Dedifferentiated amniotic fluid mesenchymal stem cell (primary cell): ENCODE data around the gene TMEM120A.

ENCODE experiments used
- DNase-seq: peaks from one replicate; pipeline ENCODE4 v3.0.0-alpha.2; 2016; ENCODE audit errors: extremely low spot score

Gene TMEM120A

DNA sequence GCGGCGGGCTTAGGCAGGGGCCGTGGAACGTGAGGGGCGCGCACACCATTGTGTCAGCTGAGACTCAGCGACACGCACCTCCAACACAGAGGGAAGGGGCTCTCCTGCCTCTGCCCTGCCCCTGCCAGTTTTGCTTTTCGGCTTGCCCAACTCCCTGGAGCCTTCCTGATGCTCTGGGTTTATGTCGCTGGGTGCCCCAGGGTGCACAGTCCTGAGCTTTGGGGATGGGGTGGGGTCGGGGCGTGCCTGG is 13.3 kb downstream of the TMEM120A start:
- DNase-seq = no peak

DNA sequence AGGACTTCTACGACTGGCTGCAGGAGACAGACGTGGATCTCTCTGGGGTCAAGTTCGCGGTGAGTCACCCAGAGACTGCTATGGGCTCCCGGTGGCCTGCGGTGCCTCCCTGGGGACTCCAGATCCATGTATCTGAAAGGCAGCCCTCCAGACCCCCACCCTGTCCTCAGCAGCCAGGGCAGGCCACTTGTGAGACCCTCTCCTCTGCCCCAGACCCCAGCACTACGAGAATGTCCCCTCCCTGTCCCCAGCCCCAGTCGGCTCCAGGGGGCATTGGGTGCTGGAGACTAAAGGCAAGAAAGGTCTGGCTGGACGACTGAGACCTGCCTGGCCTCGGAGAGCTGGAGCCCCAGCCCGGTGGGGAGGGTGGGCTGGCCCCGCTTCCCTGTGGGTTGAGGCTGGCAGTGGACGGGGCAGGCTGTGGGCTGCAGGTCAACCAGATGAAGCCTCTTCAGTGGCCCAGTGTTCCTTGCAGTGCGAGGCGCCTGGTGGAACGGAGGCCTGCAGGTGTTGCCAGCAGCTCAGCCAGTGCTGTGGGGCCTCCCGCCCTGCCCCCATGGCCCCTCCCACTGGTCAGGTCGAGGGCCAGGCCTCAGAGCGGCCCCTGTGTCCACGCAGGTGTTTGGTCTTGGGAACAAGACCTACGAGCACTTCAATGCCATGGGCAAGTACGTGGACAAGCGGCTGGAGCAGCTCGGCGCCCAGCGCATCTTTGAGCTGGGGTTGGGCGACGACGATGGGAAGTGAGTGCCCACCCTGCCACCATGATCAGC is 13.8 kb downstream of the TMEM120A start:
- DNase-seq = no peak

DNA sequence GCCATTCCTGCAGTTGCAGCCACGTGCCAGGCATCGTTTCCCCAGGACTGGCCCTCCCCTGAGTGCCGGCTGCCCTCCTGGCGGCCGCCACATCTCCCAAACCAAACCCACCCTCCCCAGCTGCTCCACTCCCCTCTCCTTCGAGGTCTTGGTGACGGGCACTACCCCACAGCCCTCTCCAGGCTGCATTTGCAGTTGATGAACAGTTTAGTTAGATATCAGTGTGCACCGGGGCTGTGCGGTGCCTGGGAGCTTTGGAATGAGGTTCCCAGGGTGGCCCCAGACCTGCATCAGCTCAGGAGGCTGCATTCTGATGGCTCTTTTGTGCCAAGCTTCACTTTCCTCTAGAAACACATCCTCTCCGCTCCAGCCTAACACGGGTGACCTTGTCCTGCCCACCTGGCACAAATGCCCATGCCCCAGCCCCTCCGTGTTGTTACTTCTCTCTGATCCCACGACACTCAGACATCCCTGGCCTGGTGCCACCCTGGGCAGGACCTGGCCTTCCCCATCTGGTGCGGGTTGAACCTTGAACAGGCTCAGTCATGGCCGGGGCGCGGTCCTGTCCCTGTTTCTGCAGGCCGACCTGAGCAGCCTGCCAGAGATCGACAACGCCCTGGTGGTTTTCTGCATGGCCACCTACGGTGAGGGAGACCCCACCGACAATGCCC is 14.5 kb downstream of the TMEM120A start:
- DNase-seq = no peak

DNA sequence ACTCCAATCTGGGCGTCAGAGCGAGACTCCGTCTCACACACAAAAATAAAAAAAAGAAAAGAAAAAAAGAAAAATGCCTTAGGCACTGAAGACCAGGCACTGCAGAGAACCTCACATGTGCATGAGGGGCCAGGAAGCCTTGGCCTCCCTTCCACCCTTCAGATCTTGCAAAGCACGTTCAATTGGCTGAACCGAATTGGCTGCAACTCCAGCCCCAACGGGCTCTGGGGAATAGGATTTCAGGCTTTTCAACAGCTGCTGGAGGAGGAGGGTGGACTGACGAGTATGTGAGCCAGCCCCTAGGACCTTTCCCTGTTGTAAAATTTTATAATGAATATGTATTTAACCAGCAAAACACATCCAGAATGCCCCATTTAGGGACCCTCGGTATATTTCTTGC is 16.7 kb downstream of the TMEM120A start:
- DNase-seq = no peak

DNA sequence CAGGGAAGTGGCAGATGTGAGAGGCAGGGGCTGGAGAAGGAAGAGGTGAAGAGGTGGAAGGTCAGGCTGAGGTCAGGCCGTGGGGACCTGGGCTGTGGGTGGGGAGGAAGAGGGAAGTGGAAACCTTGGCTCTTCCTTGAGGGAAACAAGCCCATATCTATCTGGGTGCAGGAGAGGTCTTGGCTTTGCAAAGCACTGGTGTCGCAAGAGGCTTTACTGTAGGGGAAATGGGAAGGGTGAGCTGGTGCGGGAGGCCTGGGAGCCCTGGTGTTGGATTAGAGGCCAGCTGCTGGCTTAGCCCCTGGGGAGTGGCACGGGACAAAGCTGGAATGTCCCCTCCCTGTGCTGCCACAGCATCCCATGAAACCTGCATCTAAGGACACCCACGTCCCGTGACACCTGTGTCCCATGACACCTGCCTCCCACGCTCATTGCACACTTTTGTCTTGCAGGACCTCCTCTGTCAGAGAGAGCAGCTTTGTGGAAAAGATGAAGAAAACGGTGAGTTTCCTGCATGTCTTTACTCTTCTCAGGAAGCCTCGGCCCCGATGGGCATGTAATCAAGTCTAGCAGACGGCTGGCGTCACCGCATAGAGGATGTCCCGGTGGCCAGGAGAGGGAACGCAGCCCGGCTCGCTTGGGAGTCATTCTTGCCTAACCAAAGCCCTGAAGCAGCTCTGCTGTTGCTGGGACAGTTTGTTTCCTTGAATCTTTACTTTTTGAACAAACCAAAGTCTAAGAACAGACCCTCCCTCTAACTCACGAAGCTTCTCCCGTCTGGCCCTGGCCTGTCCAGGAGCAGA is 22.2 kb downstream of the TMEM120A start:
- no peak for DNase-seq

DNA sequence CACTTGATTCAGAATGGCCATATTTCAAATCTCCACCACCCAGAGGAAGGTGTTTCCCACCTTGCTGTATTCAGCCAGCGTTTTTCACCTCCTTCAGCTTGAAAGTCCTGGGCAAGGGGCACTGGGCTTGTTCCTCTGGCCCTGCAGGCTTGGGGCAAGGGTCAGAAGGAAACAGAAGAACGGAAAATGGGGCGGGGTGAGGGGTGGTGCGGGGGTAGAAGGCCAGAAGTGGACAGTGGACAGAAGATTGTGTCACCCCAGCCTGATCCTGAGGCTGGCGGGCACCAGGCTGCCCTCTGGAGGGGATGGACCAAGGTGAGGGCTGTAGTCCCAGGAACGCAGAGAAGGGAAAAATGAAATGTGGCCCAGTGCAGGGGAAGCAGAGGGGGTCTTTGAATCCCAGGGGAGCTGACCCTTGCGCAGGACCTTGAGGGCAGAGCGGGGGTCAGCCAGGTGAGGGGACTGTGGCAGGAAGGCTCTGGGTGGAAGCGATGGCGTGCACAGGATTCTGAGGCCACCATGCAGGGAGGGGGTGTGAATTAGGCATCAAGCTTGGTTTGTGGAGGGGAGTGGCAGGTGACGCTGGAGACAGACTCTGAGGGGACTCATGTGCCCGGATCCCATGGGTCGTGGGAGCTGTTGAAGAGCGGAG is 23.0 kb downstream of the TMEM120A start:
- no peak for DNase-seq

DNA sequence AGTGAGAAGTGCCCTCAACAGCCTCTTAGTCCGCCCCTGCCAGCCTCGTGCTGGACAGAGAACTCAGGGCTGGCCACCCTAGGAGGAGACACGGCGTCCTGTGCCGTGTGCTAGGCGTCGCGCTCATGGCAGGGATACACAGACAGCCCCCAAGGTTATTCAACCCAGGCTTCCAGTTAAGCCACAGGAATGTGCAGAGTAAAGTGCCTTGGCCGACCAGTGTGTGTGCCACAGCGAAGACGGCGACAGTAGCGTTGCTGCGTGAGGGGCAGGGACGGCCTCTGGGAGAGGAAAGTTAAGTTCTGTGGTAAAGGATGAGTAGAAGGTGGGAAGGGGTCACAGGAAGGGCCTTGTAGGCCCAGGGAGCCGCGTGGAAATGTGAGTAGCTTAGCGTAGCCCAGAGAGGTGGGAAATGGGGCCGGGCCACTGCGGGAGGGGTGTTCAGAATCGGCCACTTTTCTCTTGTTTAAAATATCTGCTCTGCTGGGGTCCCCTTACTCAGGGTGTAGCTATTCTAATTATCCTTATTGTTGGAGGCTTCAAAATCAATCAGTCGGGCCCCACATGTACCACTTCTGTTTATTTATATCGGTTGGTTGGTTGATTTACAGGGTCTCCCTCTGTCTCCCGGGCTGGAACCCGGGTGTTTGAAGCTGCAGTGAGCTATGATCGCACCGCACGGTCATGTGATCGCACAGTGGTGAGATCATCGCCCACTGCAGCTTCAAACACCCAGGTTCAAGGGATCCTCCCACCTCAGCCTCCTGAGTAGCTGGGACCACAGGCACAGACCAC is 24.5 kb downstream of the TMEM120A start:
- no peak for DNase-seq

DNA sequence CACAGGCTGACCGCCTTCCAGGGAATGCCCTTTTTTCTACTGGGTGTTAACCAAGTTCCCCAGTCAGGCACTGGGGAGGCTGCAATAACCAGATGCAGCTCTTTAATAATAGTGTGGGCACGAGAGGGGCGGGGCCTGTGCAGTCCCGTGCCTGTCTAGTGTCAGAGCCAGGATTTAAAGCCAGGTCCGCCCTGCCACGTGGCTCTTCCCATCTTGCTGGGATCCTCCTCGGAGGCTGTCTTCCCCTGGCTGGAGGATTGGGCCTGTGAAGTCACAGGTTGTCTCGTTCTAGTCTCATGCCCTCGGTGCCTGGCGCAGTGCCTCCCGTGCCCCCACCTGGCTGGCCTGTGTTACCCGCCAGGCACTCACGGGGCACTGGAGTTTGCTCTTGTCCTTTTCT is 25.2 kb downstream of the TMEM120A start:
- DNase-seq = no peak

DNA sequence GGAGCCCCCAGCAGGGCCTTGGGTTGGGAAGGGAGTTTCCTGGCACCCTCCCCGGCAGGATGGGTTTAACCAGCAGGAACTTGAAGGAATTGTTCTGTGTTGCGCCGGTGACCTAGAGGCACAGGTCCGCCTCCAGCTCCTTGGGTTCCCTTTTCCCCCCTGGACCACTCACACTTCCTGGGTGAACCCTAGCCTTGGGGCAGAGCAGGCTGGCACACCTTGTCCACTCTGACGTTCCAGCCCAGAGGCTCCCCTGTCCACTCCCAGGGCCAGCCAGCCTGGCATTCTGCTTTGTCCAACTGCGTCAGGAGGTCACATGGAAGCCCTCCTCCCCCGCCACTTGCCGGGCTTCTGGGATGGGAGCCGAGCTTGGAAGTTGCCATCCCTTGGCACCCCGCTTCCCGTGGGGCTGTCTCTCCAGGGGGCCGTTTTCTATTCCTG is 25.8 kb downstream of the TMEM120A start:
- DNase-seq = no peak

DNA sequence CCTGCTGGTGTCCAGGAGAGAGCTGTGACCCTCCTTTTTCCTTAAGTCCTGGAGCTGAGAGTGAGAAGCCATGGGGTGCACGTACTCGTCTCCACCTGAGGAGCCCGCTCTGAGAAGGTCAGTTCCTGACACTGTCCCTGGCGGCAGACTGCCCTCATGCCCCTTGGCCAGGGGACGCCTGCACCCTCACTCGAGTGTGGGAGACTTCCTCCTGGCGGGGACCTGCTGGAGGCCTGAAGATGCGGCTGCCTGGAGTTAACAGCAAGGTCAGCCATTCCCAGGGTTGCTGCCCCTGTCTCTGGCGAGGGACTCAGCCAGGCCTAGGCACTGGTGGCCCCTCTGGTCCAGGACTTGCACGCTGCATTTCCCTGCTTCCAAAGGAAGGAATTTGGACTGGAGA is 26.4 kb downstream of the TMEM120A start:
- DNase-seq = no peak

DNA sequence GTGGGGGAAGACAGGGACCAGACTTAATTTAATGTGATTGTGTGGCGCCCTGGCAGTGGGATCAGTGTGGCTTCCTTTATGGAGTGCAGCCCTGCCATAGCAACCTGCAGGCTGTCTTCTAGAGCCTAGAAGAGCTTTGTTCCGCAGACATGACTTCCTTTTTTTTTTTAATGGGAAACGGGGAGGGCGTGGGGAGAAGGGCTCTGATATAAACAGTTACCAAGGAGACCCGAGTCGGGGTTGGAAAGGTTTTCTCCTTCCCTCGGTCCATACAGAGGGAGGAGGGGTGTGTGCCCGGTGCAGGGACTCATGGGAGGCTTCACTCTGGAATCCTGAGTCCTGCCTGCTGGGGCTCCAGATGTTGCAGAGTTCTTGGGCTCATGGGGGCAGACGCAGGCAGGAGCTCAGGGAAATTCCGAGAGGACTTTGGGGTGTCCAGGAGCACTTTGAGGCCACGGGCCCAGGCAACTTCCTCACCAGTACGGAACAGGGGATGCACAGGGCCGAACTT is 26.9 kb downstream of the TMEM120A start:
- no peak for DNase-seq

DNA sequence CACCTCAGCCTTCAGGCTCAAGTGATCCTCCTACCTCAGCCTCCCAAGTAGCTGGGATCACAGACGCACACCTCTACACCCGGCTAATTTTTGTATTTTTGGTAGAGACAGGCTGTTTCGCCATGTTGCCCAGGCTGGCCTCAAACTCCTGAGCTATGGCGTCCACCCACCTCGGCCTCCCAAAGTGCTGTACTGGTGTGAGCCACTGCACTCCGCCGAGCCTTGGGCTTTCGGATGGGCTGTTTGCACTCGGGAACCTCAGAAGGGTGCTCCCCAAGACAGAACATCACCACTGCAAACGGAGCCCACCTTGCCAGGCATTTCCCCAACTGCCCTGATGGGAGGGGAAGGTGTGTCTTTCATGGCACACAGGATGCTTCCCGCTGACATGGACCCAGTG is 27.3 kb downstream of the TMEM120A start:
- no peak for DNase-seq

DNA sequence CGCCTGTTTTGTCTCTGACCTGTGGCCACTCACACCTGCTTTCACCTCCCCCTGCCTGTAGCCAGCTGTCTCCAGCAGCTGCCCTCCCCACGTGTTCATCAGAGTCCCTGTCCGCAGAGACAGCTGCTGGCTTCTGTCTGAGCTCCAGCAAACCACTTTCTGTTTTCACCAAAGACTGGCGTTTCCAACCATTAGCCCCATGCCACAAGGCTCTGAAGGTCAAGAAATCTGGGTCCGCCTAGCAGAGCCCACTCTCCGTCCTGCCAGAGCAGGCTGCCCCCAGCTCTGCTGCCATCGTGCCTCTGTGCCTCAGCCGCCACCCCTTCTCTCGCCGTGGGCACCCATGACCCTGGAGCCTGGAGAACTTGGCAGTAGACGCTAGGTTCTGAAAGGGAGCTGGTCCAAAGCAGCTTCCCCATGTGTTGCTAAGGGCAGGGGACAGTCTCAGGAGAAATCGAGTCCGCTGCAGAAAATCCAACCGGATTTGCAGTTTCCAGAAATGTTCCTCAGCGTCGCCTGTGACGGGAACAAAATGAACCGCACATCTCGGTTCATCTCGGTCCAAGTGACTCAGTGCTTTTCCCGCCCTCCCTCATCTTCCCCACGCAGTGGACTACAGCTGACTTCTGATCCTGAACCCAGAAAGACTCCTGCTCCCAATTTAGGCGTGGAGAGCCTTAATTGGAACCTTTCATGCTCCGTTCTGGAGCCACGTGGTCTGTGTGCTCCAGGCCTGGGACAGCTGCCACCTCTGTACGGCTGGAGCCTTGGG is 28.0 kb downstream of the TMEM120A start:
- no peak for DNase-seq

DNA sequence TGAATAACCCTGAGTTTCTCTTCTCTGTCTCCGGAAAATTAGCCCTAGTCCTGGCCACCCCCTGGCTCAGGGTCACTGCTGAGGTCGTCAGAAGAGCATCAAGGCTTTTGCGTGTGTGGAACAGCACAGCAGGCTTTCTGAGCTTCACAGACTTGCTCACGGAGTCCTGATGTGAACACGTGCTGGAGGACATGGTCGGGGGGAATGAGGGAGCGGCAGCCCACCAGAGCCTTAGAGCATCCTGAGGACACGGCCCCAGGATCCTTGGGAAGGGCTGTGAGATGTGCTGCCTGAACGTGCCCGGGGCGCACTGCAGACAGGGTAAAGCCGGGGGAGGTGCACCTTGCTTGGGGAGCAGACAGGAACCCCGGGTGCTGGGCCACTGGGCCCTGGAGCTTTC is 28.8 kb downstream of the TMEM120A start:
- no peak for DNase-seq

DNA sequence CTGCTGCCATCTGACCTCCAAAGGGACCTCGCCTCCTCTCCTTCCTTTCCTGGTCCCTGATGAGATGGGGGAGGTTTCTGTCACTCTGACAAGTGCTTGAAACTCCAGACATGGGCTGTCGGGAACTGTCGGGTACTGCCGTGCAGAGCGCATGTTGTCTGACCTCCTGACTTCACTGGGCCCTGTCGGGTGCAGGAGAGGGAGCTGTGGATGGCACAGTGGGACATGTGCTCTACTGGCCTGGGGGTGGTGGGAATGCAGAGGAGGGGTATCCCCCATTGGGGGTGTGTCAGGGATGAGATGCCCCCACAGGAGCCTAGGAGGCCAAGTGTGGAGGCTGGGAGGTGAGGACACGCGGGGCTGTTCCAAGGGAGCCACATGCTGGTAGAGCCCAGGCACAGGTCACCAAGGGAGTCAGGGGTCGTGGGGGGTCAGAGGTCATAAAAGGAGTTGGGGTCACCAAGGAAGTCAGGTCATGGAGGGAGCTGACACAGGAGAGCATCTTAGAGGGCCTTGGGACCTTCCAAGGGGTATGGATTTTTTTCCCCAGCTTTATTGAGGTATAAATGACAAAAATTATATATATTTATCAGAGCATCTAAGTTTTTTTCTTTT is 30.9 kb downstream of the TMEM120A start:
- DNase-seq = no peak

DNA sequence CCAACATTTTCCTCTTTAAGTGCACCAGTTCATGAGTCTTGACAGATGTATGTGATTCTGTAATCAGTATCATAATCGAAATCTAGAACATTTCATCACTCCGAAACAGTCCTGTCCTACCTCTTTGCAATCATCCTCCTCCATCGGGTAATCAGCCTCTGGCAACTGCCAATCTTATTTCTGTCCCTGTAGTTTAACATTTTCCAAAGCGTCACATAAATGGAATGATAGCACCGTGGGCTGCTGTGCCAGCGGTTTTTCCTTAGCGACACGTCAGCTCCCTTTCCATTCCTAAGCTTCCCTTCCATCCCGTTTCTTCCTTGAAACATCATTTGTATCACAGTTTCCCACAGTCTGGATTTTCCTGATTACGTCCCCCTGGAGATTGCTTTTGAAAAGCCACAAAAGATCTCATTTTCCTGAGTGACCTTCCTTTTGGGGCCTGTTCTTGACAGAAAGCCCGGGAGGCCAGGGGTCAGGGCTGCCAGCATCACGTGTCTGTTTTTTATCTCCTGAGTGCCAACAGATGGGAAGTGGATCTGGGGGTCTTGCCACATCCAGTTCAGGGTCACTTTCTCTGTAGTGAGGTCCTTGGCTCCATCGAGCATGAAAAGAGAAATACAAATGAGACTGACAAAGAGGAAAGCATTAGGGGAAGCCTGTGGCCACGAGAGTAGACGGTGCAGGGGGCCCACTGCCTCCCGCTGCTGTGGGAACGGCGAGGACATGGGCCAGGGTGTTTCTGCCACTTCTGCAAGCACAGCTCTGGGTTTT is 31.6 kb downstream of the TMEM120A start:
- DNase-seq = peak; percentile 90

DNA sequence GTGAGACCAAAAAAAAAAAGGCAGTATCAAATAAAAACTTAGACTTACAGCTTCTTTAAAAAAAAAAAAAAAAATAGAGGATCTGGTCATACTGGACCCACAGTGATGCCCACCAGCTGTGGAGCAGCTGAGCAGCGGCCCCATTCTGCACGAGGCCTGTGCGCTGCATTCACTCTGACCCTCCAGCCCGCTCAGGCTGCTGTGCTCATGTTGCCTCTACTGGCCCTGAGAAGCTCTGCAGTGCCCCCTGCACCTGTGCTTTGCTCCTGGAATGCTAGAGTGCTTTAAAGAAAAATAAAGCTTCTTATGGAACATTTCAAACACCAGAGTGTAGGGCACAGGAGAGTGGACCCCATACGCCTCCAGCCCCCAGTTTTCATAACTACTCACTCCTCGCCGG is 33.2 kb downstream of the TMEM120A start:
- no peak for DNase-seq

DNA sequence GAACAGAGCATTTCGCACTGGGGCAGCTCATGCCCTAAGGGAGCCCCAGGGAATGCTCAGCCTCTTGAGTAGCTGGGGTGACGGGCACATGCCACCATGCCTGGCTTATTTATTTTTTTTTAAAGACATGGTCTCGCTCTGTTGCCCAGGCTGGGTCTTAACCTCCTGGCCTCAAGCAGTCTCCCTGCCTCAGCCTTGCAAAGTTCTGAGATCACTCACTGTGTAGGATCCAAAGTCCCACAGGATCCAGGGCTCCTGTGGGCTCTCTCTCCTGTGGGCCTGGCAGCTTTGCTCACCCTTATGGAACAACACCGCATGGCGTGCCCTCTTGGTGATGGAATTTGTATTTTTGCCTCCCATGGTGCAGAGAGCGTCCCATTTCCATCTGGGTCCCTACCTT is 34.0 kb downstream of the TMEM120A start:
- DNase-seq = no peak

DNA sequence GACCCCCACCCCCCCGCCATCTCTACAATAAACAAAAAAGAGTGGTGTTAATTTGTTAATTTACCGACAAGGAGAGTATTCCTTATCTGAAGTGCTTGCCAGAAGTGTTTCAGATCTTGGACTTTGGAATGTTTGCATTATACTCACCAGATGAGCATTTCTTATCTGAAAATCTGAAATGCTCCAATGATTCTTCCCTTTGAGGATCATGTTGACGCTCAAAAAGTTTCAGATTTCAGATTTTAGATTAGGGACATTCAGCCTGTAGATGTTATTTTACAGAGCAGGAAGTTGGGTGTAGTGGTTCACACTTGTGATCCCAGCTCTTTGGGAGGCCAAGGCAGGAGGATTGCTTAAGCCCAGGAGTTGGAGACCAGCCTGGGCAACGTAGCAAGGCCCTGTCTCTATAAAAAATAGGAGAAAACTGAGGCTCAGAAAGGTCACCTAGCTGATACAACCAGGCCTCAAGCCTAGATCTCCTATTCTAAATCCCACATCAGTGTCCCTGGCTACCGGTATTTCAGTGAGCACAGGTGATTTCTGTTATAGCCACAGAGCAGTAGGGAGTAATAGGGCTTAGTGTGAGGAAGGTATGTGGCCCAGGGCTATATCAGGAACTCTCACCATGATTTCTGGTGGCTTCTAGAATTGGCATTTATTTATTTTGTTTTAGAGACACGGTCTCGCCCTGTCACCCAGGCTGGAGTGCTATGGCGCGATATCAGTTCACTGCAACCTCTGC is 35.4 kb downstream of the TMEM120A start:
- no peak for DNase-seq
